Ectodermal cell (in vitro differentiated cells): Measurements from ENCODE around the gene ITCH.
"Not testable (repeated sequence)": the region's sequence is repeated elsewhere in the genome, so short reads cannot be mapped to it uniquely, and the experiment has no call there.

Source experiments
- H3K27ac ChIP-seq: 2 replicates; pipeline ENCODE4 v1.7.0; 2013; ENCODE audit warnings: mild to moderate bottlenecking, low read depth, low read length; ENCODE audit not compliant: insufficient read depth, poor library complexity, severe bottlenecking
- H3K27me3 ChIP-seq: 2 replicates; pipeline ENCODE4 v1.7.0; 2013; ENCODE audit warnings: mild to moderate bottlenecking, low read length; ENCODE audit not compliant: insufficient read depth, control insufficient read depth, poor library complexity, severe bottlenecking
- H3K36me3 ChIP-seq: one replicate; pipeline ENCODE4 v1.7.0; 2013; ENCODE audit warnings: low read length; ENCODE audit not compliant: control insufficient read depth, insufficient read depth
- H3K4me1 ChIP-seq: one replicate; pipeline ENCODE4 v1.7.0; 2013; ENCODE audit warnings: low read length; ENCODE audit not compliant: control insufficient read depth, insufficient read depth
- H3K4me3 ChIP-seq: 2 replicates; pipeline ENCODE4 v1.7.0; 2013; ENCODE audit warnings: low read depth, low read length, control low read depth; ENCODE audit not compliant: insufficient read depth
- H3K9me3 ChIP-seq: 2 replicates; pipeline ENCODE4 v1.7.0; 2013; ENCODE audit warnings: mild to moderate bottlenecking, low read length, moderate library complexity; ENCODE audit not compliant: control insufficient read depth
- WGBS, 2 experiments: methylation state at CpG; one replicate each; pipeline ENCODE4 v1.1.7; 2013; ENCODE audit warnings: missing lambda C conversion rate in 2 of 2; 5-methylcytosine and 5-hydroxymethylcytosine counted together

Gene ITCH

GRCh38 chr20:34330861-34331544, 32.1 kb upstream of the ITCH start:
- H3K27me3 ChIP-seq, H3K4me3 ChIP-seq, H3K9me3 ChIP-seq, H3K4me1 ChIP-seq, H3K36me3 ChIP-seq, H3K27ac ChIP-seq: not testable (repeated sequence)
- WGBS, 2 experiments = 87 to 96% methylated on average over 15 of the region's 15 CpGs

GRCh38 chr20:34331838-34332237, 31.2 kb upstream of the ITCH start:
- Histone ChIP-seq H3K36me3 (no peaks in the 10 kb centered on the region), H3K27ac (no peak overlapping the region), H3K9me3 (no peaks in the 10 kb centered on the region), H3K4me3 (no peak overlapping the region), H3K4me1 (no peaks in the 10 kb centered on the region), H3K27me3 (no peaks in the 10 kb centered on the region)
- 88 to 90% methylated on average over 6 to 7 of the region's 7 CpGs for WGBS, 2 experiments

DNA sequence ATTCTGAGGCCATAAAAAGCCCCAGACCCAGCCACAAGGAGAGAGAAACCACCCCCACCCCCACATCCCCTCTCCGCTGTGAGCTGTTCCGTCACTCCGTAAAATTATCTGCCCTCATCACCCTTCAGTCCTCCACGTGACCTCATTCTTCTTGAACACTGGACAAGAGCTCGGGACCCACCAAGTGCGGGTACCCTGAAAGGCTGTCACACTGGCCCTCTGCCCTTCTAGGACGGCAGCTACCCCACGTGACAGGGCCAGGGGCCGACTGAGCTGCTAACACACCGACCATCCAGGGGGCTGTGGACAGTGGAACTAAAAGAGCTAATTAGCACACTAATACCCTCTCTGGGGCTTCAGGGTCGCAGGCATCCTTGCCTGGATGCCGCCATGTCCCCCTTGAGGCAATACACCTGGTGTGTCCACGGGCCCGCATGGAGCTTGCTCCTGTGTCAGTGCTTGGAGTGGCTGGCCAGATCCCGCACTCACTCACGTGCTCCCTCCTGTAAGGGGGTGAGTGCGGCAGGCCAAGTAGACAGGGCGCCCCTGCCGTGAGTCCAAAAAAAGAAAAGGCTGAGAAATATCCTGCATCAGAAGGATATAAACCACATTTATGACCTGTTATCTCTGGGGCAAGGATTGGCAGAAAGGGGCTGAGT, 30.7 kb upstream of the ITCH start:
- Histone ChIP-seq H3K27me3 (no peaks in the 10 kb centered on the region), H3K36me3 (no peaks in the 10 kb centered on the region), H3K27ac (no peak overlapping the region), H3K4me1 (no peaks in the 10 kb centered on the region), H3K4me3 (no peak overlapping the region), H3K9me3 (no peaks in the 10 kb centered on the region)
- WGBS, 2 experiments = 94 to 95% methylated on average over 19 of the region's 19 CpGs

- H3K27me3 ChIP-seq = no peaks in the 10 kb centered on the region
- no peak overlapping the region for H3K4me3 ChIP-seq
- no peak overlapping the region for H3K27ac ChIP-seq
- 87 to 90% methylated on average over 4 of the region's 4 CpGs for WGBS, 2 experiments
- H3K9me3 ChIP-seq = no peaks in the 10 kb centered on the region
- no peaks in the 10 kb centered on the region for H3K4me1 ChIP-seq
- no peaks in the 10 kb centered on the region for H3K36me3 ChIP-seq
Observed at GRCh38 chr20:34333786-34334185, 29.3 kb upstream of the ITCH start.

GRCh38 chr20:34334654-34335407, 28.2 kb upstream of the ITCH start:
- H3K4me3 ChIP-seq = no peak overlapping the region
- WGBS, 2 experiments = 87 to 90% methylated on average over 5 of the region's 5 CpGs
- no peaks in the 10 kb centered on the region for H3K27me3 ChIP-seq
- no peaks in the 10 kb centered on the region for H3K9me3 ChIP-seq
- no peak overlapping the region for H3K27ac ChIP-seq
- H3K36me3 ChIP-seq = no peaks in the 10 kb centered on the region
- no peaks in the 10 kb centered on the region for H3K4me1 ChIP-seq

- H3K4me3 ChIP-seq = no peak overlapping the region
- no peaks in the 10 kb centered on the region for H3K36me3 ChIP-seq
- no peaks in the 10 kb centered on the region for H3K9me3 ChIP-seq
- H3K27ac ChIP-seq = no peak overlapping the region
- WGBS, 2 experiments = 86 to 96% methylated on average over 1 of the region's 1 CpG
- no peaks in the 10 kb centered on the region for H3K4me1 ChIP-seq
- no peaks in the 10 kb centered on the region for H3K27me3 ChIP-seq
Observed at GRCh38 chr20:34337544-34337943, 25.5 kb upstream of the ITCH start.

DNA sequence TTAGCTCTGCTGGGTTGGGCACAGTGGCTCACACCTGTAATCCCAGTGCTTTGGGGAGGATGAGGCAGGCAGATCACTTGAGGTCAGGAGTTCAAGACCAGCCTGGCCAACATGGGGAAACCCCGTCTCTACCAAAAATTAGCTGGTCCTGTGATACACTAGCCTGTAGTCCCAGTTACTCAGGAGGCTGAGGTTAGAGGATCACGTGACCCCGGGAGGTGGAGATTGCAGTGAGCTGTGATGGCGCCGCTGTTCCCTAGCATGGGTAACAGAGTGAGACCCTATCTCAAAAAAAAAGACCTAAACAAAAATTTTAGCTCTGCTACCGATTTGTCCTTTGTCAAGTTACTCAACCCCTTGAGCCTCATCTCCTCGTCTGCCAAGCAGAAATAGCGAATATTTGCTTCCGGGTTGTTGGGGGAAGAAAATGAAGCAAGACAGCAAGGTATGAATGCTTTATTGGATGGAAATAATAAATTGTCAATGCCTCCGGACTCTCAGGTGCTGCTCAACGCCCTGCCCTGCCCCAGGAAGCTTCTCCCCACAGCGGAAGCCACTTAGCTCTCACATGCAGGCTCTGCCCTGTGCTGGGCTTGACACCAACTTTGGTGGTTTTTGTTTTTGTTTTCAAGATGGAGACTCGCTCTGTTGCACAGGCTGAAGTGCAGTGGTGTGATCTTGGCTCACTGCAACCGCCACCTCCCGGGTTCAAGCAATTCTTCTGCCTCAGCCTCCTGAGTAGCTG, 24.9 kb upstream of the ITCH start:
- no peaks in the 10 kb centered on the region for H3K36me3 ChIP-seq
- no peaks in the 10 kb centered on the region for H3K27me3 ChIP-seq
- H3K4me3 ChIP-seq = no peak overlapping the region
- WGBS, 2 experiments = 94% methylated on average over 15 of the region's 15 CpGs
- H3K9me3 ChIP-seq = no peaks in the 10 kb centered on the region
- H3K27ac ChIP-seq = no peak overlapping the region
- no peaks in the 10 kb centered on the region for H3K4me1 ChIP-seq

DNA sequence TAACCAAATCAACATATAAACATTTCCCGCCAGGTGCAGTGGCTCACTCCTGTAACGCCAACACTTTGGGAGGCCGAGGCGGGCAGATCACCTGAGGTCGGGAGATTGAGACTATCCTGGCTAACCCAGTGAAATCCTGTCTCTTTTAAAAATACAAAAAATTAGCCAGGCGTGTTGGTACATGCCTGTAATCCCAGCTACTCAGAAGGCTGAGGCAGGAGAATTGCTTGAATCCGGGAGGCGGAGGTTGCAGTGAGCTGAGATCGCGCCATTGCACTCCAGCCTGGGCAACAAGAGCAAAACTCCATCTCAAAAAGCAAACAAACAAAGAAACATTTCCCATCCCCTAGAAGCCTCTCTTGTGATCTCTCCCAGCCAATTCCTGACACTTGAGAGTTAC, 22.3 kb upstream of the ITCH start:
- H3K9me3 ChIP-seq, H3K4me3 ChIP-seq, H3K4me1 ChIP-seq, H3K27ac ChIP-seq, H3K36me3 ChIP-seq, H3K27me3 ChIP-seq: not testable (repeated sequence)
- 90 to 92% methylated on average over 10 of the region's 10 CpGs for WGBS, 2 experiments

GRCh38 chr20:34341199-34341598, 21.9 kb upstream of the ITCH start:
- H3K4me3 ChIP-seq, H3K4me1 ChIP-seq, H3K27ac ChIP-seq, H3K27me3 ChIP-seq, H3K9me3 ChIP-seq, H3K36me3 ChIP-seq: not testable (repeated sequence)
- 94% methylated on average over 9 of the region's 9 CpGs for WGBS, 2 experiments
